Tibial artery (tissue), 4 donors: Measurements from ENCODE around the gene QPCTL.
"Not testable (repeated sequence)": the region's sequence is repeated elsewhere in the genome, so short reads cannot be mapped to it uniquely, and the experiment has no call there.

ENCODE experiments used
- DNase-seq, 2 donors: peaks; one replicate each; pipeline ENCODE4 v3.0.0-alpha.2; 2019
- H3K27ac ChIP-seq, 2 donors: fragments of 200-600 bp; sonication (generic) in 1 of 2; 1 replicate in 1 of 2; 2 replicates in 1 of 2; pipeline ENCODE4 v1.5.1; 2018 to 2019; ENCODE audit warnings: mild to moderate bottlenecking in 1 of 2
- H3K27me3 ChIP-seq, 2 donors: fragments of 200-600 bp; sonication (generic) in 1 of 2; one replicate each; pipeline versions ENCODE4 v1.5.1 to v1.6.0; 2016 to 2019
- H3K36me3 ChIP-seq, 3 donors: fragments of 200-600 bp; sonication (generic) in 2 of 3; one replicate each; pipeline ENCODE4 v1.5.1; 2016 to 2019; ENCODE audit warnings: mild to moderate bottlenecking in 2 of 3
- H3K4me1 ChIP-seq, 4 donors: fragments of 200-600 bp; sonication (generic) in 2 of 4; 1 replicate in 3 of 4; 2 replicates in 1 of 4; pipeline ENCODE4 v1.5.1; 2016 to 2019
- H3K4me3 ChIP-seq, 2 donors: fragments of 200-600 bp; sonication (generic) in 1 of 2; 1 replicate in 1 of 2; 2 replicates in 1 of 2; pipeline ENCODE4 v1.5.1; 2018 to 2019; ENCODE audit warnings: mild to moderate bottlenecking in 2 of 2
- H3K9me3 ChIP-seq, 3 donors: fragments of 200-600 bp; sonication (generic) in 1 of 3; one replicate each; pipeline ENCODE4 v1.5.1; 2016 to 2019
- CTCF ChIP-seq, 2 experiments: fragments of 200-600 bp in 1 of 2; fragments of 450-650 bp in 1 of 2; IDR thresholded peaks; one replicate each; pipeline ENCODE4 v1.5.1; 2017 to 2019; ENCODE audit warnings: antibody characterized with exemption in 2 of 2, mild to moderate bottlenecking in 1 of 2, moderate library complexity in 1 of 2
- intact Hi-C: fragments of 100-400 bp; cut with DNase I; formaldehyde crosslinking; loops from one replicate; pipeline ENCODE4 v1.15.0; 2023; ENCODE audit warnings: low total_unique reads

Gene QPCTL

GRCh38 chr19:45716359-45717130 lies 24.1 kb downstream of the QPCTL start:
- Histone ChIP-seq H3K27ac (peak overlapping the region; percentile 86 to 87), H3K4me1 (peaks cover 0 to 20% (median 10%) of the 10 kb centered on the region in 4 donors), H3K4me3 (peak overlapping the region; percentile 59 to 61), H3K36me3 (peaks cover 9 to 24% (median 18%) of the 10 kb centered on the region in 3 donors), H3K27me3 (no peaks in the 10 kb centered on the region), H3K9me3 (no peaks in the 10 kb centered on the region)
- intact Hi-C loops: loop anchor here (10.0 kb wide), 1 partner anchor 48 kb away; the partner anchor contains the start of gene SIX5
- no peak for TF ChIP-seq CTCF (IDR thresholded peaks at IDR 0.05)
- no peak for DNase-seq

- Histone ChIP-seq H3K4me3 (peak overlapping the region; percentile 59 to 61), H3K27ac (peak overlapping the region; percentile 86 to 87), H3K27me3 (no peaks in the 10 kb centered on the region), H3K4me1 (peaks cover 0 to 20% (median 10%) of the 10 kb centered on the region in 4 donors), H3K36me3 (peaks cover under 1 to 16% (median 9%) of the 10 kb centered on the region in 3 donors), H3K9me3 (no peaks in the 10 kb centered on the region)
- TF ChIP-seq CTCF (IDR thresholded peaks at IDR 0.05): peak; percentile 19 to 22
- intact Hi-C loops: loop anchor here (10.0 kb wide), 1 partner anchor 47 kb away; the partner anchor contains the start of gene SIX5
- peak; percentile 99 to 100 for DNase-seq
Measured at GRCh38 chr19:45717131-45717982, 24.9 kb downstream of the QPCTL start.

GRCh38 chr19:45717983-45718650 lies 25.7 kb downstream of the QPCTL start:
- peak overlapping the region; percentile 86 to 87 for H3K27ac ChIP-seq
- peaks cover 0 to 20% (median 10%) of the 10 kb centered on the region in 4 donors for H3K4me1 ChIP-seq
- intact Hi-C loops: loop anchor here (10.0 kb wide), 1 partner anchor 47 kb away; the partner anchor contains the start of gene SIX5
- no peaks in the 10 kb centered on the region for H3K9me3 ChIP-seq
- H3K4me3 ChIP-seq: peak overlapping the region; percentile 59 to 61
- no peaks in the 10 kb centered on the region for H3K27me3 ChIP-seq
- H3K36me3 ChIP-seq: peaks cover 0 to 14% (median 2%) of the 10 kb centered on the region in 3 donors
- peak in 1 of 2 donors; percentile 73 for DNase-seq
- no peak for TF ChIP-seq CTCF (IDR thresholded peaks at IDR 0.05)

- H3K4me3 ChIP-seq, H3K27me3 ChIP-seq, DNase-seq, H3K27ac ChIP-seq, intact Hi-C loops, H3K9me3 ChIP-seq: not testable (repeated sequence)
- Histone ChIP-seq H3K4me1 (peaks cover 0 to 25% (median 10%) of the 10 kb centered on the region in 4 donors), H3K36me3 (peaks cover 0 to 18% (median 0%) of the 10 kb centered on the region in 3 donors)
Measured at GRCh38 chr19:45720065-45720464, 27.6 kb downstream of the QPCTL start.

GRCh38 chr19:45728683-45729082 lies 36.2 kb downstream of the QPCTL start:
- intact Hi-C loops: not testable (repeated sequence)

GRCh38 chr19:45729800-45730290 lies 37.4 kb downstream of the QPCTL start:
- H3K27me3 ChIP-seq: no peaks in the 10 kb centered on the region
- no peak for TF ChIP-seq CTCF (IDR thresholded peaks at IDR 0.05)
- intact Hi-C loops: no loop called here
- H3K9me3 ChIP-seq: no peaks in the 10 kb centered on the region
- H3K36me3 ChIP-seq: no peaks in the 10 kb centered on the region
- peak overlapping the region; percentile 77 to 86 for H3K27ac ChIP-seq
- no peak for DNase-seq
- peak overlapping the region; percentile 80 to 93 for H3K4me3 ChIP-seq
- peaks cover 0 to 27% (median 12%) of the 10 kb centered on the region in 4 donors for H3K4me1 ChIP-seq

More at GRCh38 chr19:45728683-45729082, 36.2 kb downstream of the QPCTL start:
- not testable (repeated sequence) for H3K9me3 ChIP-seq, H3K27me3 ChIP-seq, H3K36me3 ChIP-seq, H3K4me3 ChIP-seq, DNase-seq, H3K27ac ChIP-seq
- peaks cover 0 to 31% (median 12%) of the 10 kb centered on the region in 4 donors for H3K4me1 ChIP-seq
